ENCODE results near the gene ACTG1.

DNA sequence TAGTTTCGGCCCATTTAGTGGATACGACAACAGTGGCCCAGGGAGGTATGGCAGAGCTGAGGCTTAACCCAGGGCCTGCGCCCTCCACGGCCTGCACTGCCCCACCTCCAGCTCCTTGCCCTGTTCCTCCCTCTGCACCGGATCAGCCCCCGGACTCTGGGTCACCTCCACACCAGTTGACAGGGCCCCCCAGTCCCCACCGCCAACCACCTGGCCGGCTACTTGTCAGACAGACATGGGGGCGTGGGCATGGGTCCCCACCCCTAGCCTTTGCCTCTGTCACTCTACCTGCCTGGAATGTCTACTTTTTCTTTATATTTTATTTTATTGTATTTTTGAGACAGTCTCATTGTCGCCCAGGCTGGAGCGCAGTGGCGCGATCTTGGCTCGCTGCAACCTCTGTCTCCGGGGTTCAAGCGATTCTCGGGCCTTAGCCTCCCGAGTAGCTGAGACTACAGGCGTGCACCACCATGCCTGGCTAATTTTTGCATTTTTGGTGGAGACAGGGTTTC lies 3.0 kb upstream of the ACTG1 start:
- TF ChIP-seq, protein P1, sequence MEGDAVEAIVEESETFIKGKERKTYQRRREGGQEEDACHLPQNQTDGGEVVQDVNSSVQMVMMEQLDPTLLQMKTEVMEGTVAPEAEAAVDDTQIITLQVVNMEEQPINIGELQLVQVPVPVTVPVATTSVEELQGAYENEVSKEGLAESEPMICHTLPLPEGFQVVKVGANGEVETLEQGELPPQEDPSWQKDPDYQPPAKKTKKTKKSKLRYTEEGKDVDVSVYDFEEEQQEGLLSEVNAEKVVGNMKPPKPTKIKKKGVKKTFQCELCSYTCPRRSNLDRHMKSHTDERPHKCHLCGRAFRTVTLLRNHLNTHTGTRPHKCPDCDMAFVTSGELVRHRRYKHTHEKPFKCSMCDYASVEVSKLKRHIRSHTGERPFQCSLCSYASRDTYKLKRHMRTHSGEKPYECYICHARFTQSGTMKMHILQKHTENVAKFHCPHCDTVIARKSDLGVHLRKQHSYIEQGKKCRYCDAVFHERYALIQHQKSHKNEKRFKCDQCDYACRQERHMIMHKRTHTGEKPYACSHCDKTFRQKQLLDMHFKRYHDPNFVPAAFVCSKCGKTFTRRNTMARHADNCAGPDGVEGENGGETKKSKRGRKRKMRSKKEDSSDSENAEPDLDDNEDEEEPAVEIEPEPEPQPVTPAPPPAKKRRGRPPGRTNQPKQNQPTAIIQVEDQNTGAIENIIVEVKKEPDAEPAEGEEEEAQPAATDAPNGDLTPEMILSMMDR (IDR thresholded peaks at IDR 0.05), result no peak
- no peak for TF ChIP-seq POLR2AphosphoS5 (IDR thresholded peaks at IDR 0.05)
